Measurements from ENCODE around the gene MFSD11. TPM values are rescaled to one million over a fixed set of nuclear protein-coding genes. Genes with fewer than 3 reads are reported as not detected.

MFSD11 gene
- total and polyA plus RNA-seq, 2 of the 8 experiments (the other 6 are each of a cell fraction or from before 2014, with no cell fraction given), result 17.7 to 19.8 TPM

GRCh38 chr17:76733618-76733957, 4.3 kb upstream of the MFSD11 start:
- Histone ChIP-seq H3K23ac (ENCODE audit: insufficient read length) (no peak overlapping the region), H2BK120ac (replicated peaks; ENCODE audit: low read depth, low read length) (no peak overlapping the region), H2BK20ac (ENCODE audit: low read length) (no peak overlapping the region), H2AFZ (ENCODE audit: low read length) (no peak overlapping the region), H3K27ac (ENCODE audit: low read depth, low read length) (no peak overlapping the region), H3K27me3 (replicated peaks in 1 of 4; ENCODE audit: control insufficient read depth in 3 of 4, extremely low read depth in 1 of 4, insufficient read depth in 3 of 4, low read length in 3 of 4) (no peaks in the 10 kb centered on the region), H3K56ac (replicated peaks; ENCODE audit: insufficient read length, low read depth, low read length) (no peak overlapping the region), H3K4me3 (ENCODE audit: extremely low read depth in 1 of 4, insufficient read depth in 2 of 4, low read depth in 3 of 4, low read length in 4 of 4) (peak overlapping the region in 1 of 4 experiments; percentile 99; a peak in 2 of 8 replicates), H3K9ac (replicated peaks in 1 of 4; ENCODE audit: extremely low read depth in 1 of 4, low read depth in 3 of 4, low read length in 3 of 4) (no peak overlapping the region), H4K91ac (replicated peaks; ENCODE audit: insufficient read length, low read length) (no peak overlapping the region), H2AK5ac (ENCODE audit: low read depth, low read length) (no peak overlapping the region), H4K5ac (ENCODE audit: insufficient read length, low read depth, low read length) (no peak overlapping the region), H4K8ac (ENCODE audit: extremely low read depth, insufficient read depth, low read length) (no peak overlapping the region), H2BK12ac (ENCODE audit: low read depth, low read length) (no peak overlapping the region), H3K4ac (replicated peaks; ENCODE audit: insufficient read length, low read depth, low read length) (no peak overlapping the region), H3K14ac (ENCODE audit: insufficient read length) (no peak overlapping the region), H2BK15ac (ENCODE audit: low read length) (no peak overlapping the region), H2BK5ac (ENCODE audit: low read depth, low read length) (no peak overlapping the region), H3K36me3 (ENCODE audit: control insufficient read depth in 2 of 4, insufficient read depth in 4 of 4, low read length in 3 of 4) (peaks cover 17 to 51% (median 36%) of the 10 kb centered on the region in 4 experiments), H4K20me1 (replicated peaks in 1 of 2; ENCODE audit: control insufficient read depth in 1 of 2, insufficient read depth in 2 of 2, low read length in 2 of 2) (peaks cover 17% of the 10 kb centered on the region in 2 experiments), H3K4me2 (ENCODE audit: insufficient read depth in 1 of 2, low read depth in 2 of 2, low read length in 2 of 2) (peak overlapping the region; percentile 72 to 88; a peak in 2 of 4 replicates), H3K79me2 (ENCODE audit: control insufficient read depth in 1 of 2, insufficient read depth in 2 of 2, low read length in 2 of 2) (peaks cover 16 to 61% of the 10 kb centered on the region in 2 experiments), H3K9me3 (ENCODE audit: insufficient read depth in 2 of 2, low read depth in 1 of 2, low read length in 1 of 2) (no peaks in the 10 kb centered on the region), H3K23me2 (ENCODE audit: low read depth, low read length) (peaks cover 9% of the 10 kb centered on the region; the same call in 1 of the 2 replicates), H3K18ac (ENCODE audit: extremely low read depth, low read length) (no peak overlapping the region), H3K79me1 (ENCODE audit: low read depth, low read length) (peaks cover 5% of the 10 kb centered on the region; the same call in 1 of the 2 replicates), H3K4me1 (replicated peaks in 1 of 4; ENCODE audit: control insufficient read depth in 3 of 4, insufficient read depth in 4 of 4, low read length in 3 of 4) (peaks cover under 1 to 8% (median 5%) of the 10 kb centered on the region in 4 experiments; a peak in 6 of 7 replicates)
- 83% methylated on average over 1 of the region's 1 CpG; no CpG with 5 or more reads in 1 of the 2 experiments for WGBS, 2 experiments (ENCODE audit: extremely low coverage in 1 of 2, insufficient coverage in 1 of 2, insufficient read length in 1 of 2, insufficient replicate concordance in 2 of 2, low coverage in 1 of 2, low lambda C conversion rate in 2 of 2, missing lambda C conversion rate in 1 of 2)
- TF ChIP-seq CTBP2 (IDR thresholded peaks at IDR 0.05; ENCODE audit: borderline replicate concordance, insufficient read depth, insufficient read length, low read length) (no peak), POLR2A (IDR thresholded peaks at IDR 0.05; ENCODE audit: control extremely low read depth in 1 of 2, low read depth in 2 of 2, low read length in 2 of 2) (peak in 1 of 2 experiments; percentile 25; a peak in 2 of 3 replicates), NRF1 (IDR thresholded peaks at IDR 0.05; ENCODE audit: low read depth, low read length) (no peak), RAD21 (IDR thresholded peaks at IDR 0.05 in 1 of 2, conservative IDR thresholded peaks at IDR 0.05 in 1 of 2; ENCODE audit: low read depth in 2 of 2, low read length in 2 of 2) (no peak), POLR2AphosphoS5 (IDR thresholded peaks at IDR 0.05; ENCODE audit: low read depth, low read length) (peak; percentile 84; the same call in 1 of the 2 replicates), EP300 (IDR thresholded peaks at IDR 0.05; ENCODE audit: borderline replicate concordance in 1 of 2, low read depth in 2 of 2, low read length in 2 of 2) (no peak), RBBP5 (IDR thresholded peaks at IDR 0.05; ENCODE audit: borderline replicate concordance, low read depth, low read length) (no peak), KDM4A (IDR thresholded peaks at IDR 0.05; ENCODE audit: low read depth, low read length, severe bottlenecking) (no peak), CBX8 (IDR thresholded peaks at IDR 0.05; ENCODE audit: borderline replicate concordance, low read depth, low read length) (no peak)
- POLR2A ChIA-PET (ENCODE audit: partially characterized antibody), result interaction anchor here (0.9 to 9.2 kb wide), 9 partner anchors 8 to 334 kb away, joined by 3 to 181 read pairs (median 5); partner anchors contain the start of genes JMJD6 and METTL23
- FAIRE-seq (no peak), DNase-seq (ENCODE audit: low read depth in 1 of 2, low spot score in 2 of 2) (no peak)
- CTCF ChIA-PET (ENCODE audit: partially characterized antibody), result interaction anchor here (0.6 to 1.5 kb wide), 2 partner anchors 20 to 156 kb away, joined by 3 to 6 read pairs; no protein-coding TSS in a partner anchor
